GM19193 (cell line): Measurements from ENCODE around the gene FOXP3.

Source experiments
- POLR2A ChIP-seq: IDR thresholded peaks from 4 replicates; pipeline ENCODE4 v1.6.1; 2011; ENCODE audit not compliant: insufficient read depth, insufficient read length; ENCODE audit errors: extremely low read depth

FOXP3 gene, protein sequence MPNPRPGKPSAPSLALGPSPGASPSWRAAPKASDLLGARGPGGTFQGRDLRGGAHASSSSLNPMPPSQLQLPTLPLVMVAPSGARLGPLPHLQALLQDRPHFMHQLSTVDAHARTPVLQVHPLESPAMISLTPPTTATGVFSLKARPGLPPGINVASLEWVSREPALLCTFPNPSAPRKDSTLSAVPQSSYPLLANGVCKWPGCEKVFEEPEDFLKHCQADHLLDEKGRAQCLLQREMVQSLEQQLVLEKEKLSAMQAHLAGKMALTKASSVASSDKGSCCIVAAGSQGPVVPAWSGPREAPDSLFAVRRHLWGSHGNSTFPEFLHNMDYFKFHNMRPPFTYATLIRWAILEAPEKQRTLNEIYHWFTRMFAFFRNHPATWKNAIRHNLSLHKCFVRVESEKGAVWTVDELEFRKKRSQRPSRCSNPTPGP

DNA sequence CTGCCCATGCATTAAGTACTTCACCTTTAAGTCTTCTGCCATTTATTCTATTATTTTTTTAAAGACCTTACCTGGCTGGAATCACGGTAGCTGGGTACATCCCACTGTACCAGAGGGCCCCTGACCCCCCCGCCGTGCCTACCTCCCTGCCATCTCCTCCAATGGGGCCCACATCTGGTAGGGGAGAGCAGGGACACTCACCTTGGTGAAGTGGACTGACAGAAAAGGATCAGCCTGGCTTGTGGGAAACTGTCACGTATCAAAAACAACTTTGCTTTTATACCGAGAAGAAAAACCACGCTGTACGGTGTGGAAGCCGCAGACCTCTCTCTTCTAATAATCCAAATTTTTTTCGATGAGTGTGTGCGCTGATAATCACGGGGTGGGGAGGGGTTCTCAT lies at the start of gene FOXP3:
Gene FOXP3, minus strand, starts transcription at position 251 of the 400 bp plus-strand sequence. CDS start 6,205 bp downstream, outside the sequence.
- TF ChIP-seq POLR2A, result no peak

DNA sequence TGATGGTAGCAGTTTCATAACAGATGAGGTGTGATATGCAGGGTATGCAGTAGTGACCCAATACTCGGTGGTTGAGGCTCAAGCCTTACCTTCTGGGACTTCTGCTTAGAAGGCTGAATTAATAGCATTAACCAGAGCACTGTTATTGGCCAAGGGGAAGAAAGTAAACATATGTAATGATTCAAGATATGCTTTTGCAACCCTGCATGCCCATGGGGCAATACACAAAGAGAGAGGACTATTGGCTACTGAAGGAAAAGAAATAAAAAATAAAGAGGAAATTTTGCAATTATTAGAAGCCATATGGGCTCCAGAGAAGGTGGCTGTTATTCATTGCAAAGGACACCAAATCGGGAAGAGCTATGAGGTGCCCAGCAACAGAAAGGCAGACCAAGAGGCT lies 47.7 kb upstream of the FOXP3 start:
- TF ChIP-seq POLR2A, result no peak

DNA sequence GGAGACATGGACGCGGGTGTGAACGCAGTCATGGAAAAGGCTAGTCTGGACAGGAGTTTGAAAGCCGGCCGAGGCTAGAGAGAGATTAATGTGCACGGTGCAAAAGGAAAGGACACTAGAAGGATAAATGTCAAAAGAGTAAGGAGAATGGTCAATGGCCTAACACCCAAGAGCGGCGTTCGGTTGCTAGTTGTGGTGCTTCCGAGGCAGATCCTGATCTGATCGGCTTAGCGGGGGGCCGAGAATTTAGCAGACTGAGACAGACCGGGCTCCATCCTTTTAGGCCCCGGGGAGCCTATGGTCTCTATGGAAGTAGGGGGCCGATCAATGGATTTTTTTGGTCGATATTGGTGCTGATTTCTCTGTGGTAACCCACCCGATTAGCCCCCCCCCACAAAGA lies 45.9 kb upstream of the FOXP3 start:
- TF ChIP-seq POLR2A, result no peak

DNA sequence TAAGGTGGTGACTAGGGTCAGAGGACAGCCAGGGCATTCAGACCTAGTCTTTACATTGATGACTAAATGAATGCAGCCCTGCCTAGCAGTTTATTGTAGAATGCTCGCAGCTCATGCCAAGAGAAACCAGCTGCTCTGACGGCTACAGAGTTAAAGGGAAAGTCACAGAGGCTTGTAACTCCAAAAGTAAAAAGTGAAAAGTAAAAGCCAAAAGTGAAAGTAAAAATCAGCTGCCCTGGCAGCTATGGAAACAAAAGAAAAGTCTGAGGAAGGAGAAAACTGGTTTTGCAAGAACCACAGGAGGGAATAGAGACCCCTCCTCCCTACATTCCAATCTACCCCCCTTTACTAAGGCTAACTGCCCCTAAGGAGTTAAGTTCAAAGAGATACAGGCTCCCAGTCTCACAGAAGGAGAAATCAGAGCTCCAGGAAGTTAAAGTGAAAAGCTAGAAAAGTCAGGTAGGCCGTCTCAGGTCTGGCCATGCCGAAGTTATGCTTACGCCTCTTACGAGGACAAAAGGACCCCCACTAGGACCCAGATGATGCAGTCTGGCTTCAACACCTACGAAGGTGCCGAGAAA lies 45.0 kb upstream of the FOXP3 start:
- no peak for TF ChIP-seq POLR2A

DNA sequence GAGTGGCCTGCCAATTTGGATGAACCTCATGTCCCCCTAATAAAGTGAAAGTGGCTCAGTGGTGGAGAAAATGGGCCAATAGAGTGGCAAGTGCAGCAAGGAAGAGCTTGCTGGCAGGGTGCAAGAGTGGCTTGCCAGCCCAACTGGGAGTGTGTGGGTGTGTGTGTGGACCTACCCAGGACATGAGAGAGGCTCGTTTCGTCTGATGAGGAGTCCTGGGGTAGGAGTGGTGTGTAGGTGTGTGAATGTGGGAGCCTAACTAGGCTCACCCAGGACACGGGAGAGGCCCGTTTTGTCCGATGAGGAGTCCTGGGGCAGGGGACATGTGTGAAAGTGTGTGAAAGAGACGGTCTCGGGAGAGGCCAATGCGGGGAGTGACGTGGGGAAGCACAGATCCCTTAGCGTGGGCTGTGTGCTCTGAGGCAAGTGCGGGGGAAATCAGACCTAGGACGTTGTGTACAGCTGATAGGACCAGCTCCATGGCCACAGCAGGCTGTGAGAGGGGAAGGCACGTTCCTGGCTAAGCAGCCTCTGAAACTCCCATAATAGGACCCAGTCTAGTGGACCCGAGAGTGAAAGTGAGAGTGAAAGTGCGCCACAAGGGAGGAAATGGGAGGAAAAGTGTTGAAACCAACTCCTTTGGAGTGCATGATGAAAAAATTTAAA lies 44.2 kb upstream of the FOXP3 start:
- TF ChIP-seq POLR2A, result no peak

DNA sequence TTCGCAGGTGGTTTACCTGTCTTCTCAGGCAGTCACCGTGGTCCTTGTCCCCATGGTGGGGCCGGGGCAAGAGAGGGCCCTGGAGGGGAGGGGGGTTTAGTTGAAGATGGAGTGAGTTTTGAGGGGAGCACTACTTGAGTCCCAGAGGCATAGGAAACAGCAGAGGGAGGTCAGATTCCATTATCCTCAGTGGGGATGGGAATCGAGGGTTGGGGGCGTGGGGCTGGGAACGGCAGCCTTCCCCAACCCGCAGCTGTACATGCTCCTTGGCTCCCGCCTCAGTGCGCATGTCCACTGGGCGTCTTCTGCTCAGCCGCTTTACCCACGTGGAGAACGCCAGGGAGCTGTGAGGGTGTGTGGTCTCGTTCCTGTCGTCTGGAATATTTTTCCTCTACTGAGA lies 38.8 kb upstream of the FOXP3 start, which contains the start of gene GAGE10:
Gene GAGE10, plus strand, starts transcription at position 301 of the 400 bp plus-strand sequence. CDS start 1,214 bp downstream, outside the sequence.
- no peak for TF ChIP-seq POLR2A

DNA sequence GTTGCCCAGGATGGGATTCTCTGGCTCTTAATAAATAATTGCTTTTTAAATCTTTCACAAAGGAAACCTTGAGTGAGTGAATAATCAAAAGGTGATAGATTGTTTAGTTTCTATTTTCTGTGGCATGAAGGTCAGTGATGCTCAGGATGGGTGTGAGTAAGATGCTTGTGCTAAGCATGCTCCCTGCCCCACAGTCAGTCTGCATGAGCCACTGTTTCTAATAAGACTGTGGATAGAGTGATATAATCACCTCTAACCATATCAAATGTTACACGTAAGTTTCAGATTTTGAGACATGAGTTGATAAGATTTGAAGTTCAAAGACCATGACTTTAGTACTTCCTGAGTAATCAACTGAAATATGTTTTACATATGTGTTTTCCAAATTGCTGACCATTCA lies 36.2 kb upstream of the FOXP3 start:
- no peak for TF ChIP-seq POLR2A

DNA sequence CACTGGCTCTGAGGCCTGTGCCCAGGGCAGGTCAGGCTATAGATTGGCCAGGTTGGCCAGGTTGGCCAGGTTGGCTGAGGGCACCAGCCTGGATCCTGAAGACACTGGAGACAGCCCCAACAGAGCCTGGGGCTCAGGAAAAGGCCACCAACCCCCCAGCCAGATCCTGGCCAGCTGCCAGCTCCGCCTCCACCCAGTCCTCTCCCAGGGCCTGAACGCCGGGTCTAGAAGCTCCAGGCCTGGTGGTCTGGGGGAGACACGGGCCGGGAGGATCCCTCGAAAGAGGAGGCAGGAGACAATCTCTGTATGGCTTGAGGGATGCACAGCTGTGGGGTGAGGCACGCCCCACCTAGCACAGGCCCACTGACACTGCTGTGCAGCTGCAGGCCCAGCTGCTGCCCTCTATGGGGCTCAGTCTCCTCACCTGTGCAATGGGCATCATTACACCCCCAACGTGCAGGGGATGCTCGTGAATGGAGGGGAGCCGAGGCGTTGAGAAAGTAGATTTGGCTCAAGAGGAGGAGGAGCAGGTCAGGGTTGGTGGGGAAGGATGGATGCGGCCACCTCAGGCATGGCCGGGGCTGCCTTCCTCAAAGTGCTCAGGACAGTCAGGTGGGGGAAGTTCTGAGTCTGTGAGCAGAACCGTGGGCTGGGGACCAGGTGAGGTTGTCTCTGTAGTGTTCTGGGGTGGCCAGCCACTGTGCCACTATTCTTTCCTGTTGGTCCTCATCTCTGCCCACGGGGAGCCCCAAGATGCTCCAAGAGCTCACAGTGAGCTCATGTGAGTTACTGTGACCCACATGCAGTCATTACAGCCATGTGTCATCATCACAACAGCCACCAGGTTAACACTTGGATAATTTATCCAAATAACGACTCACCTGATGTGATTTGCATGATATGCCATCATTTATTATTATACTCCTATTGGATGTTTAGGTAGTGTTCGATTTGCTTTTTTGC lies 28.2 kb upstream of the FOXP3 start:
- TF ChIP-seq POLR2A, result no peak

DNA sequence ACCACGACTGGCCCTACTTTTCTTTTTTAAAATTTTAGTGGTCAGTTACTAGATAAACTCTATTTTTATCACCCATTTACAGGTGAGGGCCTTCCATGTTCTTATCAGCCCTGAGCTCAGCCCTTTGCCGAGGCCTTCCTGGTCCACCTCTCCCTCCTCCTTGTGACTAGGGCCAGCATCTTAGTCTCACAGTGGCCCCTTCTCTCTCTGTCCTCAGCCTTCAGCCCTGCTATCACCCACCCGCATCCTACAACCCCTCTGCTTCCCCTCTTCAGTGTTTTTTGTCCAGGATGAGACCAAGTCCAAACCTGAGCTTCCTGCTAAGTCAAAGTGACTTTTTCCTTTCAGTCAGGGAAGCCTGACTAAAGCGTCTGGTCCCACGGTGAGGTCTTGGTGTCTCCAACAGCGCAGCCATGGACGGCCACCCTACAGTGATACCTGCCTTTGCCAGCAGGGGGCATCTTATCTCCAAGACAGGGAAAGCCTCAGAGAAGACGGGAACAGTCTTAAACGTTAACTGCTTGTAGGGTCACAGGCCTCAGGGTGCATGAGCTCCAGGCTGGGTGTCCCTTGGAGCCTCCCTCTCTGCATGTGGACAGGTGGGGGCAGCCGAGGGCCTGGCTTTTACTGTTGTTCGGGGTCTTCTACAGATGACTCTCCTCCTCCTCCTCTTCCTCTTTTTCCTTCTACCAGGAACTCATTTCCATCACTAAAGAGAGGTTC lies 27.3 kb upstream of the FOXP3 start:
- TF ChIP-seq POLR2A, result no peak

DNA sequence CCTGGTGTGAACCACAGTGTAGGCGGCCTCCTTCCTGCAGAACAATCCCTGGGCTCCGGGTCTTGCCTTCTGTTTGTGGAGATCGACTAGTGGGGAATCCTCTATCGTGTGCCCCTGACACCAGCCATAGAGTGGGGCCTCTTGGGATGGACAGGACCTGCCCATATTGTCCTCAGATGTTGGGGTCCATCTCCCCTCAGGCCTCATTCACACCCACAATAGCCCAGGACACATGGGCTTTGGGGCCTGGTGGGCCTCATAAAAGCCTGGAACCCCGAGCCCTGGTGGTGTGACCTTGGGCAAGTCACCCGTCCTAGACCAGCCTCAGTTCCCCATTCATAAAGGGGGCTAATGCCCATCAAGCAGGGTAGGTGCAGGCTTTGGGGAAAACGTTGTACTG lies 25.7 kb upstream of the FOXP3 start:
- TF ChIP-seq POLR2A, result no peak

DNA sequence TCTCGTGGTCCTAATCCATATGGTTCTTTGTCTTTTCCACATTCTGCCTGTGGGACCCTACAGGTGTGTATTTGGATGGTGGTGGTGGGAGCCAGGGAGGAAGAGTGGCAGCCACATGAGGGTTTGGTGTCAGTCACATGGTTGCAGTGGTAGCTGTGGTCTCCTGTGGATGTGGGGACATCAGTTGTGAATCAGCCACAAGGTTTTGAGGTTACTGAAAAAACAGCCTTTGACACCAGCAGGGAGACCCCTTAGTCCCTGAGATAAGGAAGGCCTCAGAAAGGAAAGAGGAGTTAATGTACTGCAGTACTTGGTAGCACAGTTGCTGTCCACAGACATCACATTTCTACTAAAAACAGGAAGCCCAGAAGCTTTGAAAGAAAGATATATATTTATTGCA lies 23.2 kb upstream of the FOXP3 start:
- no peak for TF ChIP-seq POLR2A

DNA sequence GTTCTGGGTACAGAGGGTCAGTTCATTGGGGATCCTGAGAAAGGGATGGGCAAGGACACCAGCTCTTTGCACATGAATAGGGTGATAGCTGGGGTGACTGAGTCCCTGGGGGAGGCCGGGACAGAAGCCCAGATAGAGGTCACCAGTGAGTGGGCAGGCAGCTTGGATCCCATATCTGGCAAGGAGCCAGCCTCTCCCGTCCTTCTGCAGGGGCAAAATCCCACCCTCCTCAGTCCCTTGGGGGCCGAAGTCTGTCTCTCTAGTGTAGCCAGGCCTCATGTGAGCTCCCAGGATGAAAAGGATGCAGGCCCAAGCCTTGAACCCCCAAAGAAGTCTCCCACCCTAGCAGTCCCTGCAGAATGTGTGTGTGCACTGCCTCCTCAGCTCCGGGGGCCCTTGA lies 22.1 kb upstream of the FOXP3 start:
- no peak for TF ChIP-seq POLR2A

DNA sequence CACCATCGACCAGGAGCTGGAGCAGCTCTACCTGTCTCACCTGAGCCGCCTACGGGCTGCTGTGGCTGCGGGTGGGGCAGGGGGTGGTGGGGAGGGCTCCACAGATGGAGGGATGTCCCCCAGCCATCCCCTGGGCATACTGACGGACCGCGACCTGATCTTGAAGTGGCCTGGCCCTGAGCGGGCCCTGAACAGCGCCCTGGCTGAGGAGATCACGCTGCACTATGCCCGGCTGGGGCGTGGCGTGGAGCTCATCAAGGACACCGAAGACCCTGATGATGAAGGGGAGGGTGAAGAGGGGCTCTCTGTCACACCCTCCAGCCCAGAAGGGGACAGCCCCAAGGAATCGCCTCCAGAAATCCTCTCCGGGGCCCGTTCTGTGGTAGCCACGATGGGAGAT lies 21.6 kb upstream of the FOXP3 start:
- no peak for TF ChIP-seq POLR2A

DNA sequence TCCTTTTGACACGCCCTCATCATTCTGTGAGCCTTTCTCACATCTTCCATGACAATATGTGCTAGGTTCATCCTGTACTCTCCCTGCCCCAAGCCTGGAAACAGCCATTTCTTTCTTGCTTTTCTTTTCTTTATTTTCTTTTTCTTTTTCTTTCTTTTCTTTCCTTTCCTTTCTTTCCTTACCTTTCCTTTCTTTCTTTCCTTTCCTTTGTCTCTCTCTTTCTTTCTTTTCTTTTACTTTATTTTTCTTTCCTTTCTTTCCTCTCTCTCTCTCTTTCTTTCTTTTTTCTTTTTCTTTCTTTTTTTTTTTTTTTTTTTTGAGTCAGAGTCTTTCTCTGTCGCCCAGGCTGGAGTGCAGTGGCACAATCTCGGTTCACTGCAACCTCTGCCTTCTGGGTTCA lies 19.7 kb upstream of the FOXP3 start:
- TF ChIP-seq POLR2A, result no peak

DNA sequence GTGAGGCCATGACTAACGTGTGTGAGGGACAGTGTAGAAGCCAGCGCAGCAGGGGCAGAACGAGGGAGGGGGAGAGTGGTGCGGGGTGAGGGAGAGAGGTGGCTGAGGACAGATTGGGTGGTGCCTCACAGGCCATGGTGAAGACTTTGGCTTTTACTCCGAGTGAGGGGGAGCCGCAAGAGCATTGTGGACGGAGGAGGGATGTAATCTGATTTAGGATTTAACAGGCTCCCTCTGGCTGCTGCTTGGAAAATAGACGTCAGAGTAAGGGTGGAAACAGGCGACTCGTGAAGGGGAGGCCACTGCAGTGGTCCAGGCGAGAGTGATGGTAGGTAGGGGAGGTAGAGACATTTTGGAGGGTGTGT lies 18.1 kb upstream of the FOXP3 start:
- no peak for TF ChIP-seq POLR2A

DNA sequence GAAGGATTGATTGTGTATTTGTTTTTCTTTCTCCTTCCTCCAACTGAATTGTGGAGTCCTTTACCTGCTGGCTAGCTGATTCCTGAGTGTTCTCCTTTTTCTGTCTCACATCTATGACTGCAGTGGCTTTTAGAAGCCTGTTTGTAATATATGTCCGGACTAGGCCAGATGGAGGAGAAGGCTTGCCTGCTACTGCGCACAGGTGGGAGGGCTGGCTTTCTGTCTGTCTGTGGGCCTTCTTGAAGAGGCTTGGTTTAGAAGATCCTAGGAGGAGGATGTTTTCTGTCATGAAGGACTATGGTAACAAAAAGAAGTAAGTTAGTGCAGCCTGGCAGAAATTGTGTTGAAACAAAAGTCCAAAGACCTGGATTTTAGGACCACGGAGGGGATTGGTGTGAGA lies 13.6 kb upstream of the FOXP3 start:
- no peak for TF ChIP-seq POLR2A
